ENCODE results near the gene PSMD1.

The PSMD1 gene

GRCh38 chr2:231198291-231199173 is 141.9 kb downstream of the PSMD1 start, which contains the start of gene ARMC9:
Gene ARMC9 (plus strand): TSS chr2:231198631. CDS start chr2:231206239, 7,608 bp downstream.
- no peak within 1 kb of the TSS for H3K27ac ChIP-seq (ENCODE audit: low read length)
- no peaks in the 10 kb centered on the region for H4K20me1 ChIP-seq (ENCODE audit: insufficient read depth, low read length)

GRCh38 chr2:231199219-231199618 is 142.6 kb downstream of the PSMD1 start:
- Histone ChIP-seq H3K9ac (ENCODE audit: low read length) (no peak overlapping the region; the same call in 1 of the 2 replicates), H3K9me3 (ENCODE audit: insufficient read depth, low read length) (no peaks in the 10 kb centered on the region), H3K4me1 (ENCODE audit: low read length) (peaks cover 7% of the 10 kb centered on the region), H3K79me2 (ENCODE audit: low read length) (no peaks in the 10 kb centered on the region), H3K4me3 (ENCODE audit: low read length) (peak overlapping the region; percentile 98), H3K27ac (ENCODE audit: low read length) (no peak overlapping the region), H3K36me3 (replicated peaks; ENCODE audit: low read depth, low read length) (no peaks in the 10 kb centered on the region), H3K4me2 (ENCODE audit: low read length) (peak overlapping the region; percentile 81), H3K27me3 (ENCODE audit: low read depth, low read length) (no peaks in the 10 kb centered on the region; the same call in 1 of the 2 replicates), H4K20me1 (ENCODE audit: insufficient read depth, low read length) (no peaks in the 10 kb centered on the region), H2AFZ (ENCODE audit: low read depth, low read length) (0 out of 2 replicates have a peak overlapping the region, but pooled peaks have one; percentile 62)
- TF ChIP-seq CTCF (IDR thresholded peaks at IDR 0.05; ENCODE audit: low read depth, low read length) (no peak), EZH2phosphoT487 (IDR thresholded peaks at IDR 0.05; ENCODE audit: low read depth) (no peak)

More at GRCh38 chr2:231198291-231199173, 141.9 kb downstream of the PSMD1 start, which contains the start of gene ARMC9:
- no peaks in the 10 kb centered on the region for H3K36me3 ChIP-seq (replicated peaks; ENCODE audit: low read depth, low read length)
- TF ChIP-seq EZH2phosphoT487 (IDR thresholded peaks at IDR 0.05; ENCODE audit: low read depth) (no peak), CTCF (IDR thresholded peaks at IDR 0.05; ENCODE audit: low read depth, low read length) (no peak)
- H3K9me3 ChIP-seq (ENCODE audit: insufficient read depth, low read length), result no peaks in the 10 kb centered on the region
- no peaks in the 10 kb centered on the region for H3K79me2 ChIP-seq (ENCODE audit: low read length)
- H3K9ac ChIP-seq (ENCODE audit: low read length), result peak within 1 kb of the TSS; percentile 76
- no peaks in the 10 kb centered on the region; the same call in 1 of the 2 replicates for H3K27me3 ChIP-seq (ENCODE audit: low read depth, low read length)
- H3K4me2 ChIP-seq (ENCODE audit: low read length), result peak within 1 kb of the TSS; percentile 98
- H3K4me1 ChIP-seq (ENCODE audit: low read length), result peaks cover 7% of the 10 kb centered on the region
- peak within 1 kb of the TSS; percentile 98 for H3K4me3 ChIP-seq (ENCODE audit: low read length)
- H2AFZ ChIP-seq (ENCODE audit: low read depth, low read length), result peak within 1 kb of the TSS; percentile 98

- H3K27ac ChIP-seq (ENCODE audit: low read length), result no peak overlapping the region
- H3K4me1 ChIP-seq (ENCODE audit: low read length), result peaks cover 7% of the 10 kb centered on the region
- no peaks in the 10 kb centered on the region; the same call in 1 of the 2 replicates for H3K27me3 ChIP-seq (ENCODE audit: low read depth, low read length)
- H3K9me3 ChIP-seq (ENCODE audit: insufficient read depth, low read length), result no peaks in the 10 kb centered on the region
- no peak overlapping the region for H2AFZ ChIP-seq (ENCODE audit: low read depth, low read length)
- no peak overlapping the region for H3K4me3 ChIP-seq (ENCODE audit: low read length)
- no peaks in the 10 kb centered on the region for H3K79me2 ChIP-seq (ENCODE audit: low read length)
- no peak overlapping the region for H3K9ac ChIP-seq (ENCODE audit: low read length)
- no peak overlapping the region for H3K4me2 ChIP-seq (ENCODE audit: low read length)
- TF ChIP-seq EZH2phosphoT487 (IDR thresholded peaks at IDR 0.05; ENCODE audit: low read depth) (no peak), CTCF (IDR thresholded peaks at IDR 0.05; ENCODE audit: low read depth, low read length) (no peak)
- H4K20me1 ChIP-seq (ENCODE audit: insufficient read depth, low read length), result no peaks in the 10 kb centered on the region
- no peaks in the 10 kb centered on the region for H3K36me3 ChIP-seq (replicated peaks; ENCODE audit: low read depth, low read length)
Observed at GRCh38 chr2:231200805-231201474, 144.3 kb downstream of the PSMD1 start.

- H3K27ac ChIP-seq (ENCODE audit: low read length), result no peak overlapping the region
Observed at GRCh38 chr2:231201475-231201814, 144.8 kb downstream of the PSMD1 start.

More at GRCh38 chr2:231201475-231201814, 144.8 kb downstream of the PSMD1 start:
- TF ChIP-seq CTCF (IDR thresholded peaks at IDR 0.05; ENCODE audit: low read depth, low read length) (no peak), EZH2phosphoT487 (IDR thresholded peaks at IDR 0.05; ENCODE audit: low read depth) (no peak)
- H3K36me3 ChIP-seq (replicated peaks; ENCODE audit: low read depth, low read length), result no peaks in the 10 kb centered on the region
- no peak overlapping the region for H2AFZ ChIP-seq (ENCODE audit: low read depth, low read length)
- peaks cover 7% of the 10 kb centered on the region for H3K4me1 ChIP-seq (ENCODE audit: low read length)
- H3K4me2 ChIP-seq (ENCODE audit: low read length), result no peak overlapping the region
- no peak overlapping the region for H3K4me3 ChIP-seq (ENCODE audit: low read length)
- no peaks in the 10 kb centered on the region for H3K27me3 ChIP-seq (ENCODE audit: low read depth, low read length)
- H3K79me2 ChIP-seq (ENCODE audit: low read length), result no peaks in the 10 kb centered on the region
- H3K9me3 ChIP-seq (ENCODE audit: insufficient read depth, low read length), result no peaks in the 10 kb centered on the region
- H3K9ac ChIP-seq (ENCODE audit: low read length), result no peak overlapping the region
- no peaks in the 10 kb centered on the region for H4K20me1 ChIP-seq (ENCODE audit: insufficient read depth, low read length)

All from OCI-LY3 (cell line).